ENCODE data around the gene BLTP3A. TPM values are rescaled to one million over a fixed set of nuclear protein-coding genes. Genes with fewer than 3 reads are reported as not detected.

The BLTP3A gene
- polyA plus RNA-seq, 3 donors, result 1.0 to 7.2 (median 1.2) TPM

GRCh38 chr6:34768148-34768547, 23.7 kb upstream of the BLTP3A start:
- Histone ChIP-seq H3K27ac (ENCODE audit: low read depth in 1 of 2, low read length in 2 of 2) (no peak overlapping the region), H3K4me2 (replicated peaks; ENCODE audit: extremely low read depth, low read length, poor library complexity, severe bottlenecking) (no peak overlapping the region), H3K4me3 (replicated peaks in 1 of 3; ENCODE audit: low read depth in 2 of 3, low read length in 3 of 3) (no peak overlapping the region), H3K4me1 (ENCODE audit: control insufficient read depth in 1 of 2, insufficient read depth in 2 of 2, low read length in 2 of 2) (no peaks in the 10 kb centered on the region), H3K36me3 (replicated peaks in 1 of 2; ENCODE audit: control insufficient read depth in 1 of 2, insufficient read depth in 2 of 2, low read length in 2 of 2) (peaks cover 79 to 91% of the 10 kb centered on the region in 2 donors), H3K27me3 (ENCODE audit: control insufficient read depth in 2 of 2, insufficient read depth in 2 of 2, low read length in 2 of 2) (no peaks in the 10 kb centered on the region), H3K9ac (ENCODE audit: insufficient read depth, low read length, poor library complexity, severe bottlenecking) (no peak overlapping the region), H3K79me2 (ENCODE audit: insufficient read depth, low read length) (peaks cover 4% of the 10 kb centered on the region), H2AFZ (ENCODE audit: insufficient read depth, low read depth, low read length, poor library complexity, severe bottlenecking) (no peak overlapping the region), H3K9me3 (replicated peaks in 1 of 2; ENCODE audit: control insufficient read depth in 1 of 2, insufficient read depth in 1 of 2, low read length in 2 of 2) (no peaks in the 10 kb centered on the region), H4K20me1 (ENCODE audit: insufficient read depth, low read length) (peaks cover 6% of the 10 kb centered on the region)
- no peak overlapping the region for H3K4me3 Mint-ChIP-seq
- no peaks in the 10 kb centered on the region for H3K4me1 Mint-ChIP-seq
- no CpG with 5 or more reads among the region's 1 CpG for WGBS (ENCODE audit: insufficient coverage)
- TF ChIP-seq, protein P1, sequence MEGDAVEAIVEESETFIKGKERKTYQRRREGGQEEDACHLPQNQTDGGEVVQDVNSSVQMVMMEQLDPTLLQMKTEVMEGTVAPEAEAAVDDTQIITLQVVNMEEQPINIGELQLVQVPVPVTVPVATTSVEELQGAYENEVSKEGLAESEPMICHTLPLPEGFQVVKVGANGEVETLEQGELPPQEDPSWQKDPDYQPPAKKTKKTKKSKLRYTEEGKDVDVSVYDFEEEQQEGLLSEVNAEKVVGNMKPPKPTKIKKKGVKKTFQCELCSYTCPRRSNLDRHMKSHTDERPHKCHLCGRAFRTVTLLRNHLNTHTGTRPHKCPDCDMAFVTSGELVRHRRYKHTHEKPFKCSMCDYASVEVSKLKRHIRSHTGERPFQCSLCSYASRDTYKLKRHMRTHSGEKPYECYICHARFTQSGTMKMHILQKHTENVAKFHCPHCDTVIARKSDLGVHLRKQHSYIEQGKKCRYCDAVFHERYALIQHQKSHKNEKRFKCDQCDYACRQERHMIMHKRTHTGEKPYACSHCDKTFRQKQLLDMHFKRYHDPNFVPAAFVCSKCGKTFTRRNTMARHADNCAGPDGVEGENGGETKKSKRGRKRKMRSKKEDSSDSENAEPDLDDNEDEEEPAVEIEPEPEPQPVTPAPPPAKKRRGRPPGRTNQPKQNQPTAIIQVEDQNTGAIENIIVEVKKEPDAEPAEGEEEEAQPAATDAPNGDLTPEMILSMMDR (IDR thresholded peaks at IDR 0.05), result no peak
- intact Hi-C loops (cut with micrococcal nuclease), result no loop called here
- no peak for DNase-seq
- peaks cover 66 to 93% of the 10 kb centered on the region in 2 donors for H3K36me3 Mint-ChIP-seq
- H3K9me3 Mint-ChIP-seq, result no peaks in the 10 kb centered on the region
- H3K27me3 Mint-ChIP-seq (ENCODE audit: low read depth in 3 of 3), result no peaks in the 10 kb centered on the region
- no peak overlapping the region for H3K27ac Mint-ChIP-seq

GRCh38 chr6:34771727-34772126, 20.2 kb upstream of the BLTP3A start:
- Histone ChIP-seq H3K27ac (ENCODE audit: low read depth in 1 of 2, low read length in 2 of 2) (no peak overlapping the region), H4K20me1 (ENCODE audit: insufficient read depth, low read length) (no peaks in the 10 kb centered on the region), H2AFZ (ENCODE audit: insufficient read depth, low read depth, low read length, poor library complexity, severe bottlenecking) (no peak overlapping the region), H3K9ac (ENCODE audit: insufficient read depth, low read length, poor library complexity, severe bottlenecking) (no peak overlapping the region), H3K27me3 (ENCODE audit: control insufficient read depth in 2 of 2, insufficient read depth in 2 of 2, low read length in 2 of 2) (no peaks in the 10 kb centered on the region), H3K36me3 (replicated peaks in 1 of 2; ENCODE audit: control insufficient read depth in 1 of 2, insufficient read depth in 2 of 2, low read length in 2 of 2) (peaks cover 80 to 95% of the 10 kb centered on the region in 2 donors), H3K9me3 (replicated peaks in 1 of 2; ENCODE audit: control insufficient read depth in 1 of 2, insufficient read depth in 1 of 2, low read length in 2 of 2) (no peaks in the 10 kb centered on the region), H3K79me2 (ENCODE audit: insufficient read depth, low read length) (no peaks in the 10 kb centered on the region), H3K4me1 (ENCODE audit: control insufficient read depth in 1 of 2, insufficient read depth in 2 of 2, low read length in 2 of 2) (no peaks in the 10 kb centered on the region), H3K4me3 (replicated peaks in 1 of 3; ENCODE audit: low read depth in 2 of 3, low read length in 3 of 3) (no peak overlapping the region), H3K4me2 (replicated peaks; ENCODE audit: extremely low read depth, low read length, poor library complexity, severe bottlenecking) (no peak overlapping the region)
- peak overlapping the region in 1 of 7 donors; percentile 10 for H3K27ac Mint-ChIP-seq
- no peak for DNase-seq
- H3K4me1 Mint-ChIP-seq, result no peaks in the 10 kb centered on the region
- no peak overlapping the region for H3K4me3 Mint-ChIP-seq
- peaks cover 0 to 2% (median 0%) of the 10 kb centered on the region in 3 donors for H3K27me3 Mint-ChIP-seq (ENCODE audit: low read depth in 3 of 3)
- no peaks in the 10 kb centered on the region for H3K9me3 Mint-ChIP-seq
- WGBS (ENCODE audit: insufficient coverage), result no CpG with 5 or more reads among the region's 1 CpG
- intact Hi-C loops (cut with micrococcal nuclease), result no loop called here
- H3K36me3 Mint-ChIP-seq, result peaks cover 76 to 95% of the 10 kb centered on the region in 2 donors
- TF ChIP-seq, protein P1 (IDR thresholded peaks at IDR 0.05), result no peak

Data from CD14-positive monocyte (primary cell).